ENCODE measurements around the gene HBG1. TPM values are rescaled to one million over a fixed set of nuclear protein-coding genes. Genes with fewer than 3 reads are reported as not detected.

HBG1 gene
- total RNA-seq, 2 experiments from 2014 or later, result not detected

DNA sequence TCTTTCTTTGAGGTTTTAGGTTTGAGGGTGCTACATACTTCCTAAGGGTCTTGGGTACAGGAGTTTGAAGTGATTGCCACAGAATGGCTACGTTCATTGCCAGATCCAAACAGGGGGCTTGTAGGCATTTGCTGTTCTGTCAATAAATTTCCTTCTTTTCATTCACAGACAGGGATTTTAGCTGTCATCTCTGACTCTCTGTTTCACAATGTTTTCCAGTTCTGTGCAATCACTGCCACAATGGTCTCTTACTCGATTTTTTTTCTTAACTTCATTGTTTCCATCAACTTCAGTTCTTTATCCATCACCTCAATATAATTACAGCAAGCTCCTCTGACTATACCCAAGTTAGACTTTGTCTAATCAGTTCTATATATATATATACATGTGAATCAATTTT lies 9.2 kb downstream of the HBG1 start:
- BruUV-seq (replicated peaks), result no TSS peak
- H3K9me3 ChIP-seq (ENCODE audit: low read length), result no peaks in the 10 kb centered on the region
- intact Hi-C loops (cut with micrococcal nuclease; ENCODE audit: unreplicated experiment), result no loop called here
- no peak overlapping the region for H2AFZ ChIP-seq (ENCODE audit: low read length)
- no peaks in the 10 kb centered on the region for H3K4me1 ChIP-seq (ENCODE audit: insufficient read depth, low read length, poor library complexity, severe bottlenecking)
- no peaks in the 10 kb centered on the region for H3K36me3 ChIP-seq (ENCODE audit: insufficient read depth, low read length)
- H3K79me2 ChIP-seq (ENCODE audit: insufficient read depth, low read depth, low read length), result no peaks in the 10 kb centered on the region
- no peak for TF ChIP-seq EZH2phosphoT487 (IDR thresholded peaks at IDR 0.05; ENCODE audit: borderline replicate concordance, low read depth, low read length)
- TF ChIP-seq, protein P1, sequence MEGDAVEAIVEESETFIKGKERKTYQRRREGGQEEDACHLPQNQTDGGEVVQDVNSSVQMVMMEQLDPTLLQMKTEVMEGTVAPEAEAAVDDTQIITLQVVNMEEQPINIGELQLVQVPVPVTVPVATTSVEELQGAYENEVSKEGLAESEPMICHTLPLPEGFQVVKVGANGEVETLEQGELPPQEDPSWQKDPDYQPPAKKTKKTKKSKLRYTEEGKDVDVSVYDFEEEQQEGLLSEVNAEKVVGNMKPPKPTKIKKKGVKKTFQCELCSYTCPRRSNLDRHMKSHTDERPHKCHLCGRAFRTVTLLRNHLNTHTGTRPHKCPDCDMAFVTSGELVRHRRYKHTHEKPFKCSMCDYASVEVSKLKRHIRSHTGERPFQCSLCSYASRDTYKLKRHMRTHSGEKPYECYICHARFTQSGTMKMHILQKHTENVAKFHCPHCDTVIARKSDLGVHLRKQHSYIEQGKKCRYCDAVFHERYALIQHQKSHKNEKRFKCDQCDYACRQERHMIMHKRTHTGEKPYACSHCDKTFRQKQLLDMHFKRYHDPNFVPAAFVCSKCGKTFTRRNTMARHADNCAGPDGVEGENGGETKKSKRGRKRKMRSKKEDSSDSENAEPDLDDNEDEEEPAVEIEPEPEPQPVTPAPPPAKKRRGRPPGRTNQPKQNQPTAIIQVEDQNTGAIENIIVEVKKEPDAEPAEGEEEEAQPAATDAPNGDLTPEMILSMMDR (conservative IDR thresholded peaks at IDR 0.05; ENCODE audit: low read length), result no peak
- ChIA-PET POLR2A (interaction anchor here (1.0 kb wide), 1 partner anchor 11 kb away, joined by 3 read pairs; no protein-coding TSS in a partner anchor), CTCF (ENCODE audit: unreplicated experiment) (no interaction called here)
- no peak for DNase-seq (ENCODE audit: low spot score)
- no peaks in the 10 kb centered on the region for H4K20me1 ChIP-seq (ENCODE audit: insufficient read depth, low read length)
- H3K27ac ChIP-seq (ENCODE audit: low read depth, low read length, poor library complexity, severe bottlenecking), result no peak overlapping the region
- H3K4me2 ChIP-seq (ENCODE audit: low read length), result no peak overlapping the region
- no peak overlapping the region for H3K4me3 ChIP-seq (ENCODE audit: low read depth, low read length, poor library complexity, severe bottlenecking)
- no peaks in the 10 kb centered on the region for H3K9me2 ChIP-seq (ENCODE audit: insufficient read depth, low read length)

DNA sequence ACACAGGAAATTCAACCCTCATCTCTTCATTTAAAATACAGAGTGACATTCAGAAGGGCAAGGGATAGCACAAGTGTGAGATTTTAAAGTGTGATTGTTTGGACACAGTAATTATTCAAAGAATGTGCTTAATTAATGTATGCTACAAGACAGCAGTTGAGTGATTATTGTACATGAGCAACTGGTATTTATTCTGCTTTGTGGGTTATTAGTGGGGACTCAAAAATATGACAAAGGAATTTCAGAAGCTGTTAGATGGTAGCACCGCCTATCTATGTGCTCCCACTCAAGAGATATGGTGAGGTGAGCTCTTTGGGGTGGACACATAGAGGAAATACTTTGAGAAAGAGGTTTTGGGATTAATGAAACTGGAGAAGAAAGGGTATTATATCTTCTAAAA lies 9.6 kb downstream of the HBG1 start:
- Histone ChIP-seq H3K36me3 (ENCODE audit: insufficient read depth, low read length) (no peaks in the 10 kb centered on the region), H3K27ac (ENCODE audit: low read depth, low read length, poor library complexity, severe bottlenecking) (no peak overlapping the region), H3K9me2 (ENCODE audit: insufficient read depth, low read length) (no peaks in the 10 kb centered on the region), H4K20me1 (ENCODE audit: insufficient read depth, low read length) (no peaks in the 10 kb centered on the region), H3K79me2 (ENCODE audit: insufficient read depth, low read depth, low read length) (no peaks in the 10 kb centered on the region), H3K4me3 (ENCODE audit: low read depth, low read length, poor library complexity, severe bottlenecking) (no peak overlapping the region), H3K4me2 (ENCODE audit: low read length) (no peak overlapping the region), H3K4me1 (ENCODE audit: insufficient read depth, low read length, poor library complexity, severe bottlenecking) (no peaks in the 10 kb centered on the region), H3K9me3 (ENCODE audit: low read length) (no peaks in the 10 kb centered on the region), H2AFZ (ENCODE audit: low read length) (no peak overlapping the region)
- DNase-seq (ENCODE audit: low spot score), result no peak
- no TSS peak for BruUV-seq (replicated peaks)
- intact Hi-C loops (cut with micrococcal nuclease; ENCODE audit: unreplicated experiment), result no loop called here
- ChIA-PET CTCF (ENCODE audit: unreplicated experiment) (no interaction called here), POLR2A (interaction anchor here (1.0 kb wide), 1 partner anchor 11 kb away, joined by 3 read pairs; no protein-coding TSS in a partner anchor)
- TF ChIP-seq, protein P1 (conservative IDR thresholded peaks at IDR 0.05; ENCODE audit: low read length), result no peak
- TF ChIP-seq EZH2phosphoT487 (IDR thresholded peaks at IDR 0.05; ENCODE audit: borderline replicate concordance, low read depth, low read length), result no peak

DNA sequence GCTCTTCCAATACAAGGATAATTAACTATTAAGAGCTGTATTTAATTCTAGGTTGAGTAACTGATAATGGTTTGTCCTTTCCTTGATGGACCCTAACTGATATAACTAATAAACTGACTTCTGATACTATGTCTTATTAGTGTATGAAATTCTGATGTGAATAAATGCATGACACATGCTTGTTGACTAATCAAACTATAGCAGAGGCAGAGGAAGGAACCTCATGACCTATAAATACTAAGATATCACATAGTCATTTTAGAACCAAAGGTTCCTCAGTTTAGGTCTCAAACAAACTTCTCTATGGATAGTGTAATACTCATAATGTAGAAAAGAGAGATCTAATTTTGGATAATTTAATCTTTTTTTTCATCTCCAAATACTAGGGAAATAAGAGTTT lies 10.6 kb downstream of the HBG1 start:
- CTCF ChIA-PET (ENCODE audit: unreplicated experiment), result no interaction called here
- H3K4me1 ChIP-seq (ENCODE audit: insufficient read depth, low read length, poor library complexity, severe bottlenecking), result no peaks in the 10 kb centered on the region
- no peak for DNase-seq (ENCODE audit: low spot score)
- no peak overlapping the region for H3K4me2 ChIP-seq (ENCODE audit: low read length)
- no peaks in the 10 kb centered on the region for H3K36me3 ChIP-seq (ENCODE audit: insufficient read depth, low read length)
- H3K9me2 ChIP-seq (ENCODE audit: insufficient read depth, low read length), result no peaks in the 10 kb centered on the region
- TF ChIP-seq, protein P1 (conservative IDR thresholded peaks at IDR 0.05; ENCODE audit: low read length), result no peak
- no peak for TF ChIP-seq EZH2phosphoT487 (IDR thresholded peaks at IDR 0.05; ENCODE audit: borderline replicate concordance, low read depth, low read length)
- intact Hi-C loops (cut with micrococcal nuclease; ENCODE audit: unreplicated experiment), result no loop called here
- POLR2A ChIA-PET, result no interaction called here
- no peaks in the 10 kb centered on the region for H3K79me2 ChIP-seq (ENCODE audit: insufficient read depth, low read depth, low read length)
- no peaks in the 10 kb centered on the region for H4K20me1 ChIP-seq (ENCODE audit: insufficient read depth, low read length)
- no peak overlapping the region for H3K4me3 ChIP-seq (ENCODE audit: low read depth, low read length, poor library complexity, severe bottlenecking)
- BruUV-seq (replicated peaks), result no TSS peak
- no peaks in the 10 kb centered on the region for H3K9me3 ChIP-seq (ENCODE audit: low read length)
- no peak overlapping the region for H2AFZ ChIP-seq (ENCODE audit: low read length)
- H3K27ac ChIP-seq (ENCODE audit: low read depth, low read length, poor library complexity, severe bottlenecking), result no peak overlapping the region

Data from OCI-LY7 (cell line).